ENCODE data around the gene BBS1.

- TF ChIP-seq POLR2A (IDR thresholded peaks at IDR 0.05; ENCODE audit: low read depth, low read length) = no peak
- TF ChIP-seq POLR2AphosphoS5 (IDR thresholded peaks at IDR 0.05; ENCODE audit: low read depth, low read length) = no peak
These were observed 11.9 kb upstream of the BBS1 start for GRCh38 chr11:66498506-66498905.

Measured in GM12892 (cell line).